ENCODE measurements around the gene YOD1.

DNA sequence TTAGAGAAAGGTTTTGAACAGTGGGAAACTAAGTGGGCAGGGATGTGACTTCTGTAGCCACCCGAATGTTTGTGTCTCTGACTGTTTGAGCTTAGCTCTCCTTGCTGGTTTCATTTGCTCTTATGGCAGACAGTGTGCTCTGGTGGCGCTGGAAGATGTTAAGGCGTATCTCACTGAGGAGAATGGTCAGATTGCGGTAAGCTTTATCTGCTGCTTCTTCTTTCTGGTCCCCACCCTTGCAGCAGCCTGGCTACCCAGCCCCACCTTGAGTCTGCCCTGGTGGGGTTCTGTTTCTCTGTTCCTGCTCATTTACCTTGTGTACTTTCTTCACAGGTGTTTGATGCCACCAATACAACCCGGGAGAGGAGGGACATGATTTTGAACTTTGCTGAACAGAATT, 12.0 kb upstream of the YOD1 start:
- TF ChIP-seq, protein P1, sequence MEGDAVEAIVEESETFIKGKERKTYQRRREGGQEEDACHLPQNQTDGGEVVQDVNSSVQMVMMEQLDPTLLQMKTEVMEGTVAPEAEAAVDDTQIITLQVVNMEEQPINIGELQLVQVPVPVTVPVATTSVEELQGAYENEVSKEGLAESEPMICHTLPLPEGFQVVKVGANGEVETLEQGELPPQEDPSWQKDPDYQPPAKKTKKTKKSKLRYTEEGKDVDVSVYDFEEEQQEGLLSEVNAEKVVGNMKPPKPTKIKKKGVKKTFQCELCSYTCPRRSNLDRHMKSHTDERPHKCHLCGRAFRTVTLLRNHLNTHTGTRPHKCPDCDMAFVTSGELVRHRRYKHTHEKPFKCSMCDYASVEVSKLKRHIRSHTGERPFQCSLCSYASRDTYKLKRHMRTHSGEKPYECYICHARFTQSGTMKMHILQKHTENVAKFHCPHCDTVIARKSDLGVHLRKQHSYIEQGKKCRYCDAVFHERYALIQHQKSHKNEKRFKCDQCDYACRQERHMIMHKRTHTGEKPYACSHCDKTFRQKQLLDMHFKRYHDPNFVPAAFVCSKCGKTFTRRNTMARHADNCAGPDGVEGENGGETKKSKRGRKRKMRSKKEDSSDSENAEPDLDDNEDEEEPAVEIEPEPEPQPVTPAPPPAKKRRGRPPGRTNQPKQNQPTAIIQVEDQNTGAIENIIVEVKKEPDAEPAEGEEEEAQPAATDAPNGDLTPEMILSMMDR (IDR thresholded peaks at IDR 0.05; ENCODE audit: low read length), result no peak
- TF ChIP-seq EZH2 (IDR thresholded peaks at IDR 0.05; ENCODE audit: borderline replicate concordance, low read length), result no peak
